ENCODE measurements around the gene HBQ1.
"Not testable (repeated sequence)": the region's sequence is repeated elsewhere in the genome, so short reads cannot be mapped to it uniquely, and the experiment has no call there.

Gene HBQ1

DNA sequence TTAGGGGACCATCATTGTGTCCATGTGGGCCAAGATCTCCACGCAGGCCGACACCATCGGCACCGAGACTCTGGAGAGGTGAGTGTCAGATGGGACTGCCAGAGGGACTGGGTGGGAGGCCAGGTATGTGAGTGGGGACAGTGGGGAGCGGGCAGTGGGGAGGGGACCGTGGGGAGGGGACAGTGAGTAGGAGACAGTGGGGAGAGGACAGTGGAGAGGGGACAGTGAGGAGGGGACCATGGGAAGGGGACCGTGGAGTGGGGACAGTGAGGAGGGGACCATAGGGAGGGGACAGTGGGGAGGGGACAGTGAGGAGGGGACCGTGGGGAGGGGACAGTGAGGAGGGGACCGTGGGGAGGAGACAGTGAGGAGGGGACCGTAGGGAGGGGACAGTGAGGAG is 17.1 kb upstream of the HBQ1 start:
- H3K9ac ChIP-seq (ENCODE audit: low read length); H3K27ac ChIP-seq (ENCODE audit: low read depth, low read length); H3K36me3 ChIP-seq (ENCODE audit: insufficient read depth, low read length); H3K9me3 ChIP-seq (ENCODE audit: low read length); H3K4me3 ChIP-seq (ENCODE audit: low read depth in 1 of 2, low read length in 2 of 2): not testable (repeated sequence)
- Histone ChIP-seq H3K4me1 (ENCODE audit: insufficient read depth, low read length) (peaks cover 10% of the 10 kb centered on the region), H3K27me3 (ENCODE audit: control insufficient read depth in 1 of 2, insufficient read depth in 2 of 2, low read length in 2 of 2) (peaks cover 31 to 36% of the 10 kb centered on the region in 2 donors)

DNA sequence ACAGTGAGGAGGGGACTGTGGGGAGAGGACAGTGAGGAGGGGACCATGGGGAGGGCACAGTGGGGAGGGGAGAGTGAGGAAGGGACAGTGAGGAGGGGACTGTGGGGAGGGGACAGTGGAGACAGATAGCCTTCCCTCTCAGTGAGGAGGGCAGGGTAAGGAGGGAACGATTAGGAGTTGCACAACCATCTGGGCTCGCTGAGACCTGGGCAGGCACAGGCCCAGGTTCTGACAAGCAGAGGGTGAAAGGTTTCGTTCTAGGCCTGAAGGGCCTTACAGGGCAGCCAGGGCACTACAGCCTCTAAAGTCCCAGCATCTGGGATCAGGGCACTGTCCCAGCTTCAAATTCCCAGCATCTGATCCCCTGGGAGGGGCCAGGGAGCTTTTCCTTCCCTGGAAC is 16.6 kb upstream of the HBQ1 start:
- peaks cover 10% of the 10 kb centered on the region for H3K4me1 ChIP-seq (ENCODE audit: insufficient read depth, low read length)
- not testable (repeated sequence) for H3K9me3 ChIP-seq (ENCODE audit: low read length); H3K27ac ChIP-seq (ENCODE audit: low read depth, low read length); H3K36me3 ChIP-seq (ENCODE audit: insufficient read depth, low read length); H3K4me3 ChIP-seq (ENCODE audit: low read depth in 1 of 2, low read length in 2 of 2); H3K9ac ChIP-seq (ENCODE audit: low read length)
- H3K27me3 ChIP-seq (ENCODE audit: control insufficient read depth in 1 of 2, insufficient read depth in 2 of 2, low read length in 2 of 2) = peaks cover 36 to 38% of the 10 kb centered on the region in 2 donors

DNA sequence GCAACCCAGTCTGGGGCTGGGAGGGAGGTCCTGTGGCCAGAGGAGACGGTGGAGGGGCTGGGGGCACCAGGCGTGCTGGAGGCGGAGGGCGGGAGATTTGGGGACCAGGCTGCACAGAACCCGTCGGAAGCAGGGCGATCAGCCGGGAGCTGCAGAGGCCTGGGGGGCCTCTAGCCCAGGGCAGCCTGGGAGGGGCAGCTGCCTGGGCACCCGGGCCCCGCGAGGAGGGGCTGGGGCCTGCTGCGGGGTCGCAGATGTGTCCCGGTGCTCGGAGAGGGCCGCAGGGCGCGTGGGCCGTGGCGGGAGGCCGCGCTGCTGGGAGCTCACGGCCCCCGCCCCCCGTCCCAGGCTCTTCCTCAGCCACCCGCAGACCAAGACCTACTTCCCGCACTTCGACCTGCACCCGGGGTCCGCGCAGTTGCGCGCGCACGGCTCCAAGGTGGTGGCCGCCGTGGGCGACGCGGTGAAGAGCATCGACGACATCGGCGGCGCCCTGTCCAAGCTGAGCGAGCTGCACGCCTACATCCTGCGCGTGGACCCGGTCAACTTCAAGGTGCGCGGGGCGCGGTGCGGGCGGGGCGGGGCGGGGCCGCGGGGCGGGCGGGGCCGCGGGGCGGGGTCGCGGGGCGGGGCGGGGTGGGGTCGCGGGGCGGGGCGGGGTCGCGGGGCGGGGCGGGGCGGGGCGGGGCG is 16.0 kb upstream of the HBQ1 start:
- H3K36me3 ChIP-seq (ENCODE audit: insufficient read depth, low read length); H3K4me3 ChIP-seq (ENCODE audit: low read depth in 1 of 2, low read length in 2 of 2); H3K27ac ChIP-seq (ENCODE audit: low read depth, low read length); H3K9ac ChIP-seq (ENCODE audit: low read length); H3K9me3 ChIP-seq (ENCODE audit: low read length): not testable (repeated sequence)
- H3K27me3 ChIP-seq (ENCODE audit: control insufficient read depth in 1 of 2, insufficient read depth in 2 of 2, low read length in 2 of 2) = peaks cover 41 to 44% of the 10 kb centered on the region in 2 donors
- H3K4me1 ChIP-seq (ENCODE audit: insufficient read depth, low read length) = peaks cover 10% of the 10 kb centered on the region

DNA sequence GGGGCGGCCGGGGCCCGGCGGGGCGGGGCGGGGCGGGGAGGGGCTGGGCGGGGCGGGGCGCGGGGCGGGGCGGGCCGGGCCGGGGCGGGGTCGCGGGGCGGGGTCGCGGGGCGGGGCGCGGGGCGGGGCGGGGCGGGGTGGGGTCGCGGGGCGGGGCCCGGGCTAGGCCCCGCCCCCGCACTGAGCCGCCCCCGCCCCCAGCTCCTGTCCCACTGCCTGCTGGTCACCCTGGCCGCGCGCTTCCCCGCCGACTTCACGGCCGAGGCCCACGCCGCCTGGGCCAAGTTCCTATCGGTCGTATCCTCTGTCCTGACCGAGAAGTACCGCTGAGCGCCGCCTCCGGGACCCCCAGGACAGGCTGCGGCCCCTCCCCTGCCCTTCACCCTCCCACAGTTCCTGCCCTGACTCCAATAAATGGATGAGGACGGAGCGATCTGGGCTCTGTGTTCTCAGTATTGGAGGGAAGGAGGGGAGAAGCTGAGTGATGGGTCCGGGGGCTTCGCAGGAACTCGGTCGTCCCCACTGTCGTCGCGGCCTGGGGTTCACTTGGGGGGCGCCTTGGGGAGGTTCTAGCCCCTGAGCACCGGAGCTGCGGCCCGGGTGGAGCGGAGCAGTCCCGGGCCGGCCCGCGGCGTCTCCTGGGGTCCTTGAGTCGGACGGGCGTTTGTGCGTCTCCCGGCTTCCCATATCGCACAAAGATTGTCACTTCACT is 15.3 kb upstream of the HBQ1 start:
- H3K4me3 ChIP-seq (ENCODE audit: low read depth in 1 of 2, low read length in 2 of 2) = no peak overlapping the region
- no peaks in the 10 kb centered on the region for H3K36me3 ChIP-seq (ENCODE audit: insufficient read depth, low read length)
- no peak overlapping the region for H3K27ac ChIP-seq (ENCODE audit: low read depth, low read length)
- H3K9me3 ChIP-seq (ENCODE audit: low read length) = no peaks in the 10 kb centered on the region
- H3K27me3 ChIP-seq (ENCODE audit: control insufficient read depth in 1 of 2, insufficient read depth in 2 of 2, low read length in 2 of 2) = peaks cover 41 to 51% of the 10 kb centered on the region in 2 donors
- no peak overlapping the region for H3K9ac ChIP-seq (ENCODE audit: low read length)
- peaks cover 10% of the 10 kb centered on the region for H3K4me1 ChIP-seq (ENCODE audit: insufficient read depth, low read length)

DNA sequence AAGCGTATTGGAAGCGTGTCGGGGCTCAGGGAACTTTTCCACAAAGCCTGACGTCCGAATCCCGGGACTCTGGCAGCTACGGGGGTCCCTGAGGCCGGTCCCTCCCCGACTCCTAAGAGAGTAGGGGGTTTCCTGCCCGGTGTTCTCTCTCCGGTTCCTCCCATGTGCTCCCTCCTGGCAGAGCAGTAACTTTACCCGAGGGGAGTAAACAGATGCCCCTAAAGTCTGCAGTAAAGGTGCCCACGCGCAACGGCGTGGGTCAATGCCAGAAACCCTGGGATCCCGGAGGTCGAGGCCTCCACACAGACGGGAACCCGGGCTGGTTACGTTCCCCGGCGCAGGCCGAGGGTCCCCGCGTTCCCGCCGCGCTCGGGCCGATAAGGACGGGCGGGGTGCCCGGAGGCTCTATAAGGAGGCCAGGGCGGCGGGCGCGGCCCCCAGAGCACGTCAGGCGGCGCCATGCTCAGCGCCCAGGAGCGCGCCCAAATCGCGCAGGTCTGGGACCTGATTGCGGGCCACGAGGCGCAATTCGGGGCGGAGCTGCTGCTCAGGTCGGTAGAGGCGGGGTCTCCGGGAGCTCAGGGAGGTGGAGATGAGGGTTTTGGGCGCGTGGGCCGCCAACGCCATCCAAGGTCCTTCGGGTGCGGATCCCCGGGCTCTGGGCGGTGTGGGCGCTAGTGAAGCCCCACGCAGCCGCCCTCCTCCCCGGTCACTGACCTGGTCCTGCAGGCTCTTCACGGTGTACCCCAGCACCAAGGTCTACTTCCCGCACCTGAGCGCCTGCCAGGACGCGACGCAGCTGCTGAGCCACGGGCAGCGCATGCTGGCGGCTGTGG is 14.5 kb upstream of the HBQ1 start, which contains the start of gene HBM:
Gene HBM, plus strand, starts transcription at position 440 of the 836 bp plus-strand sequence. Its CDS starts 20 bp downstream, at position 460.
- Histone ChIP-seq H3K4me1 (ENCODE audit: insufficient read depth, low read length) (peaks cover 10% of the 10 kb centered on the region), H3K27me3 (ENCODE audit: control insufficient read depth in 1 of 2, insufficient read depth in 2 of 2, low read length in 2 of 2) (peaks cover 41 to 54% of the 10 kb centered on the region in 2 donors), H3K9ac (ENCODE audit: low read length) (no peak within 1 kb of the TSS), H3K36me3 (ENCODE audit: insufficient read depth, low read length) (no peaks in the 10 kb centered on the region), H3K27ac (ENCODE audit: low read depth, low read length) (no peak within 1 kb of the TSS), H3K9me3 (ENCODE audit: low read length) (no peaks in the 10 kb centered on the region), H3K4me3 (ENCODE audit: low read depth in 1 of 2, low read length in 2 of 2) (no peak within 1 kb of the TSS)

DNA sequence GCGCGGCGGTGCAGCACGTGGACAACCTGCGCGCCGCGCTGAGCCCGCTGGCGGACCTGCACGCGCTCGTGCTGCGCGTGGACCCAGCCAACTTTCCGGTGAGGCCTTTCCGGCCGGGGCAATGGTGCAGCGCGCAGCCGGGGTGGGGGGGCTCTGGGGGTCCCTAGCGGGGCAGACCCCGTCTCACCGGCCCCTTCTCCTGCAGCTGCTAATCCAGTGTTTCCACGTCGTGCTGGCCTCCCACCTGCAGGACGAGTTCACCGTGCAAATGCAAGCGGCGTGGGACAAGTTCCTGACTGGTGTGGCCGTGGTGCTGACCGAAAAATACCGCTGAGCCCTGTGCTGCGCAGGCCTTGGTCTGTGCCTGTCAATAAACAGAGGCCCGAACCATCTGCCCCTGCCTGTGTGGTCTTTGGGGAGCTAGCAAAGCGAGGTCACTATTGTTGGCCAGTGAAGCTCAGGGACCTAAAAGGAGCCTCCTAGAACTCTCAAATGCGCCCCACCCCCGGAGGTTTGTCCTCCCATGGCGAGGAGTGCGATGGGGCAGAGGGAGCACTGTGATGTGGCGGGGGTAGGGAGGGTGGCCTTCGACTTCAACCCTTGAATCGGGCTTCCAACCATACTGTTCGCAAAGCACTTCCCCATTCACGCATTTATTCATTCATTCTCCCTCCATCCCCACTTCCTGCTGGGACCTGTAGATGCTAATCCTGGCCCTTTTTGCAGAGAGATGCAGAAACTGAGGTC is 13.7 kb upstream of the HBQ1 start:
- H3K27me3 ChIP-seq (ENCODE audit: control insufficient read depth in 1 of 2, insufficient read depth in 2 of 2, low read length in 2 of 2) = peaks cover 41 to 59% of the 10 kb centered on the region in 2 donors
- no peak overlapping the region for H3K9ac ChIP-seq (ENCODE audit: low read length)
- no peak overlapping the region for H3K4me3 ChIP-seq (ENCODE audit: low read depth in 1 of 2, low read length in 2 of 2)
- no peaks in the 10 kb centered on the region for H3K36me3 ChIP-seq (ENCODE audit: insufficient read depth, low read length)
- H3K9me3 ChIP-seq (ENCODE audit: low read length) = no peaks in the 10 kb centered on the region
- peaks cover 10% of the 10 kb centered on the region for H3K4me1 ChIP-seq (ENCODE audit: insufficient read depth, low read length)
- H3K27ac ChIP-seq (ENCODE audit: low read depth, low read length) = no peak overlapping the region

DNA sequence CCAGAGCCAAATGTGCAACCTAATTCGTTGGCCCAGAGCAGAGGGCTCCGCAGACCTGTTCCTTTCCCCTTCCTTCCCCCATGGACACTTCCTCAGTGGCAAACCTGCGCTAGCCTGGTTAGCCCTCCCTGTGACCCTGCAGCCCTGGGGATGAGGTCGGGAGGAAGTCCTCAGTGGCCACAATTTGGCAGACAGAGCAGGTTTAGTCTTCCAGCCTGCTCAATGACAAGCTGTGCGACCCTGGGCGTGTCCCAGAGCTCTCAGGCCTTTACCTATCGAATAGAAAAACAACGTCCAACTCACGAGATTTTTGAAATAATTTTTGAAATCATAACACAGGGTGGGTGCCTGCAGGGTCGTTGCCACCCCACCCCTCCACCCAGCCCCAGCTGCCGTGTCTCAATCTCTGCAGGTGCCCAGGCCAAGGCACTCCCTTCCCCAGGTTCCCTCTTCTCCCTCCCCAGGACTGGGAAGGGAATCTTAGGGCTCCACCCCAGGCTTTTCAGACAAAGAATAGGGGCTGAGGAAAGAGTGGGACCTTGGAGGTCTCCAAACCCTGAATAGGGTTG is 13.1 kb upstream of the HBQ1 start:
- no peak overlapping the region for H3K9ac ChIP-seq (ENCODE audit: low read length)
- no peak overlapping the region for H3K27ac ChIP-seq (ENCODE audit: low read depth, low read length)
- peaks cover 10% of the 10 kb centered on the region for H3K4me1 ChIP-seq (ENCODE audit: insufficient read depth, low read length)
- H3K36me3 ChIP-seq (ENCODE audit: insufficient read depth, low read length) = no peaks in the 10 kb centered on the region
- no peaks in the 10 kb centered on the region for H3K9me3 ChIP-seq (ENCODE audit: low read length)
- H3K27me3 ChIP-seq (ENCODE audit: control insufficient read depth in 1 of 2, insufficient read depth in 2 of 2, low read length in 2 of 2) = peaks cover 41 to 62% of the 10 kb centered on the region in 2 donors
- no peak overlapping the region for H3K4me3 ChIP-seq (ENCODE audit: low read depth in 1 of 2, low read length in 2 of 2)

DNA sequence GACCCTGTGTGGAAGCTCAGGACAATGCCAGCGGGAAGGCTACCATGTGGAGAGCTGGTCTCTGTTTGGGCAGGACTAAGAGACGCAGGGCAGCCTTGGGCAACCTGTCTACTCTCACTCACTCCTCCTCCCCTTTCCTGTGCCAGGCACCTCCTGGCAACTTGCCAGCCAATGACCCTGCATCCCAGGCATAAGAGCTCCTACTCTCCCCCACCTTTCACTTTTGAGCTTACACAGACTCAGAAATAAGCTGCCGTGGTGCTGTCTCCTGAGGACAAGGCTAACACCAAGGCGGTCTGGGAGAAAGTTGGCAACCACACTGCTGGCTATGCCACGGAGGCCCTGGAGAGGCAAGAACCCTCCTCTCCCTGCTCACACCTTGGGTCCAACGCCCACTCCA is 11.8 kb upstream of the HBQ1 start:
- H3K9ac ChIP-seq (ENCODE audit: low read length) = no peak overlapping the region
- H3K27me3 ChIP-seq (ENCODE audit: control insufficient read depth in 1 of 2, insufficient read depth in 2 of 2, low read length in 2 of 2) = peaks cover 41 to 62% of the 10 kb centered on the region in 2 donors

DNA sequence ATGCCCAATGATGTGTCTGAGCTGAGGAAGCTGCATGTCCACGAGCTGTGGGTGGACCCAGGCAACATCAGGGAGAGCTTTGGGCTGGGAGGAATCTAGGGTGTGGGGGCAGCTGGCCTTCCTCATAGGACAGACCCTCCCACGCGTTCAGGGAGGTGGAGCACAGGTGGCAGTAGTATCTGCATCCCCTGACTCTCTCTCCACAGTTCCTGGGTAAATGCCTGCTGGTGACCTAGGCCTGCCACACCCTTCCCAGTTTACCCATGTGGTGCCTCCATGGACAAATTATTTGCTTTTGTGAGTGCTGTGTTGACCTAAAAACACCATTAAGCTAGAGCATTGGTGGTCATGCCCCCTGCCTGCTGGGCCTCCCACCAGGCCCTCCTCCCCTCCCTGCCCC is 11.2 kb upstream of the HBQ1 start:
- peaks cover 41 to 62% of the 10 kb centered on the region in 2 donors for H3K27me3 ChIP-seq (ENCODE audit: control insufficient read depth in 1 of 2, insufficient read depth in 2 of 2, low read length in 2 of 2)

More for the DNA sequence above, 11.8 kb upstream of the HBQ1 start:
- peaks cover 10% of the 10 kb centered on the region for H3K4me1 ChIP-seq (ENCODE audit: insufficient read depth, low read length)
- H3K4me3 ChIP-seq (ENCODE audit: low read depth in 1 of 2, low read length in 2 of 2) = no peak overlapping the region
- no peaks in the 10 kb centered on the region for H3K36me3 ChIP-seq (ENCODE audit: insufficient read depth, low read length)
- H3K9me3 ChIP-seq (ENCODE audit: low read length) = no peaks in the 10 kb centered on the region
- H3K27ac ChIP-seq (ENCODE audit: low read depth, low read length) = no peak overlapping the region

DNA sequence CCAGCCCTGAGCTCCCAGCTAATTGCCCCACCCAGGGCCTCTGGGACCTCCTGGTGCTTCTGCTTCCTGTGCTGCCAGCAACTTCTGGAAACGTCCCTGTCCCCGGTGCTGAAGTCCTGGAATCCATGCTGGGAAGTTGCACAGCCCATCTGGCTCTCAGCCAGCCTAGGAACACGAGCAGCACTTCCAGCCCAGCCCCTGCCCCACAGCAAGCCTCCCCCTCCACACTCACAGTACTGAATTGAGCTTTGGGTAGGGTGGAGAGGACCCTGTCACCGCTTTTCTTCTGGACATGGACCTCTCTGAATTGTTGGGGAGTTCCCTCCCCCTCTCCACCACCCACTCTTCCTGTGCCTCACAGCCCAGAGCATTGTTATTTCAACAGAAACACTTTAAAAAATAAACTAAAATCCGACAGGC is 10.2 kb upstream of the HBQ1 start:
- H3K27me3 ChIP-seq (ENCODE audit: control insufficient read depth in 1 of 2, insufficient read depth in 2 of 2, low read length in 2 of 2) = peaks cover 45 to 68% of the 10 kb centered on the region in 2 donors
- not testable (repeated sequence) for H3K9me3 ChIP-seq (ENCODE audit: low read length); H3K27ac ChIP-seq (ENCODE audit: low read depth, low read length); H3K9ac ChIP-seq (ENCODE audit: low read length); H3K36me3 ChIP-seq (ENCODE audit: insufficient read depth, low read length); H3K4me3 ChIP-seq (ENCODE audit: low read depth in 1 of 2, low read length in 2 of 2); H3K4me1 ChIP-seq (ENCODE audit: insufficient read depth, low read length)

More for the DNA sequence above, 11.2 kb upstream of the HBQ1 start:
- Histone ChIP-seq H3K36me3 (ENCODE audit: insufficient read depth, low read length) (no peaks in the 10 kb centered on the region), H3K4me1 (ENCODE audit: insufficient read depth, low read length) (peaks cover 10% of the 10 kb centered on the region), H3K27ac (ENCODE audit: low read depth, low read length) (no peak overlapping the region), H3K9me3 (ENCODE audit: low read length) (no peaks in the 10 kb centered on the region), H3K4me3 (ENCODE audit: low read depth in 1 of 2, low read length in 2 of 2) (no peak overlapping the region), H3K9ac (ENCODE audit: low read length) (no peak overlapping the region)

All from muscle layer of colon (tissue), 2 donors.